ENCODE data around the gene S100A3. TPM values are rescaled to one million over a fixed set of nuclear protein-coding genes. Genes with fewer than 3 reads are reported as not detected.
"Not testable (repeated sequence)": the region's sequence is repeated elsewhere in the genome, so short reads cannot be mapped to it uniquely, and the experiment has no call there.

Gene S100A3
- 1.3 TPM for total RNA-seq
- long read RNA-seq, partial matches to known transcripts: 0 of 1 reads
- long read RNA-seq, other reads (novel, unspliced or antisense): 0 of 1 reads

- Histone ChIP-seq H3K4me1 (peaks cover 53% of the 10 kb centered on the region), H3K4me3 (no peak within 1 kb of the TSS), H3K27ac (peak within 1 kb of the TSS; percentile 36), H3K27me3 (no peaks in the 10 kb centered on the region), H3K9me3 (no peaks in the 10 kb centered on the region), H3K36me3 (no peaks in the 10 kb centered on the region)
- DNase-seq (peak; percentile 65), ATAC-seq (no peak)
- intact Hi-C loops (cut with DNase I): no loop called here
- TF ChIP-seq CTCF (IDR thresholded peaks at IDR 0.05): no peak
Measured at GRCh38 chr1:153548722-153549688, at the start of gene S100A3. Gene S100A3, minus strand, starts transcription at chr1:153549258. Its CDS starts 773 bp downstream, at chr1:153548485.

GRCh38 chr1:153598309-153599172, 49.5 kb upstream of the S100A3 start:
- H3K27ac ChIP-seq: no peak overlapping the region
- ATAC-seq (peak; percentile 48), DNase-seq (no peak)

GRCh38 chr1:153597206-153597605, 48.1 kb upstream of the S100A3 start:
- no peak for TF ChIP-seq CTCF (IDR thresholded peaks at IDR 0.05)
- H3K4me1 ChIP-seq: no peaks in the 10 kb centered on the region
- H3K27me3 ChIP-seq: no peaks in the 10 kb centered on the region
- ATAC-seq: peak; percentile 35
- no peak overlapping the region for H3K27ac ChIP-seq
- no peaks in the 10 kb centered on the region for H3K9me3 ChIP-seq
- intact Hi-C loops (cut with DNase I): no loop called here
- no peak for DNase-seq
- H3K36me3 ChIP-seq: no peaks in the 10 kb centered on the region
- no peak overlapping the region for H3K4me3 ChIP-seq

More at GRCh38 chr1:153598309-153599172, 49.5 kb upstream of the S100A3 start:
- intact Hi-C loops (cut with DNase I): no loop called here
- H3K4me3 ChIP-seq: no peak overlapping the region
- no peak for TF ChIP-seq CTCF (IDR thresholded peaks at IDR 0.05)
- H3K36me3 ChIP-seq: no peaks in the 10 kb centered on the region
- no peaks in the 10 kb centered on the region for H3K9me3 ChIP-seq
- no peaks in the 10 kb centered on the region for H3K27me3 ChIP-seq
- no peaks in the 10 kb centered on the region for H3K4me1 ChIP-seq

GRCh38 chr1:153592748-153593147, 43.7 kb upstream of the S100A3 start:
- no peaks in the 10 kb centered on the region for H3K9me3 ChIP-seq
- H3K27me3 ChIP-seq: no peaks in the 10 kb centered on the region
- no peak for TF ChIP-seq CTCF (IDR thresholded peaks at IDR 0.05)
- H3K4me1 ChIP-seq: no peaks in the 10 kb centered on the region
- intact Hi-C loops (cut with DNase I): no loop called here
- ATAC-seq (no peak), DNase-seq (no peak)
- H3K27ac ChIP-seq: no peak overlapping the region
- no peaks in the 10 kb centered on the region for H3K36me3 ChIP-seq
- H3K4me3 ChIP-seq: no peak overlapping the region

GRCh38 chr1:153588482-153588881, 39.4 kb upstream of the S100A3 start:
- Histone ChIP-seq H3K4me1 (no peaks in the 10 kb centered on the region), H3K36me3 (no peaks in the 10 kb centered on the region), H3K4me3 (no peak overlapping the region), H3K27me3 (no peaks in the 10 kb centered on the region), H3K9me3 (no peaks in the 10 kb centered on the region), H3K27ac (no peak overlapping the region)
- no peak for TF ChIP-seq CTCF (IDR thresholded peaks at IDR 0.05)
- no peak for DNase-seq
- ATAC-seq: no peak
- intact Hi-C loops (cut with DNase I): no loop called here

GRCh38 chr1:153588033-153588432, 39.0 kb upstream of the S100A3 start:
- DNase-seq: not testable (repeated sequence)

More at GRCh38 chr1:153588033-153588432, 39.0 kb upstream of the S100A3 start:
- H3K27me3 ChIP-seq; intact Hi-C loops (cut with DNase I); H3K4me3 ChIP-seq; H3K36me3 ChIP-seq; ATAC-seq; H3K9me3 ChIP-seq; H3K4me1 ChIP-seq; H3K27ac ChIP-seq: not testable (repeated sequence)

Data from upper lobe of right lung (tissue), 1 donor.